Lower leg skin (tissue), 4 donors: Measurements from ENCODE around the gene CHD6. TPM values are rescaled to one million over a fixed set of nuclear protein-coding genes. Genes with fewer than 3 reads are reported as not detected.

Experiments used
- DNase-seq, 2 donors: peaks; one replicate each; pipeline ENCODE4 v3.0.0-alpha.2; 2019; ENCODE audit warnings: low spot score in 2 of 2
- H3K4me3 ChIP-seq: fragments of 200-600 bp; sonication (generic); 2 replicates; pipeline ENCODE4 v1.5.1; 2017; ENCODE audit warnings: mild to moderate bottlenecking, low read depth; ENCODE audit not compliant: poor library complexity, severe bottlenecking
- CTCF ChIP-seq, 3 donors: fragments of 450-650 bp; IDR thresholded peaks; one replicate each; pipeline ENCODE4 v1.5.1; 2016; ENCODE audit warnings: antibody characterized with exemption in 3 of 3, mild to moderate bottlenecking in 3 of 3, moderate library complexity in 2 of 3
- POLR2A ChIP-seq, 2 donors: fragments of 450-650 bp; IDR thresholded peaks; one replicate each; pipeline ENCODE4 v1.6.1; 2016 to 2017; ENCODE audit warnings: antibody characterized with exemption in 2 of 2, mild to moderate bottlenecking in 1 of 2, moderate library complexity in 1 of 2
- WGBS, 2 donors: methylation state at CpG; one replicate each; pipeline ENCODE4 v1.1.5; 2018; 5-methylcytosine and 5-hydroxymethylcytosine counted together
- intact Hi-C: fragments of 100-400 bp; cut with DNase I; formaldehyde crosslinking; loops from one replicate; pipeline ENCODE4 v1.15.0; 2023; ENCODE audit warnings: low total_unique reads
- total RNA-seq, 4 donors: library from RNA; depleted of rRNA; stranded (reverse); fragments of >200 nt; gene quantifications; one replicate each; pipeline ENCODE4 v1.1.0, GENCODE V29; 2016

Gene CHD6
- total RNA-seq, 4 donors from 2014 or later: 29.7 to 40.1 (median 37.7) TPM

DNA sequence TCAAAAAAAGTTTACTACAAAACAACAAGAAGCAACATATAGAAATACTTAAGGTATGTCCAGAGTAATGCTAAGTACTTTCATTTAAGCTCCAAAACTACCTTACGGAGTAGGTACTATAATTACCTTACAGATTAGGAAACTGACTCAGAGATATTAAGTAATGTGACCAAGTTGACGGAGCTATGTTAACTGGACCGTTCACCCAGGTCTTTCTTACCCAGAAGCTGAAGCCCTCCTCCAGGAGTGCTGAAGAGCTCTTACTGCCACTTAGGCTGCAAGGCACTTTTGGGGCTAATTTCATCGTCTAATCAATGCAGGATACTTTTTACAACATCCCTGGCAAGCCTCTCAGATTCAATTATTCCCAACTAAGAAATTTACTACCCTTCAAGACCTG lies 123.7 kb downstream of the CHD6 start:
- intact Hi-C loops: no loop called here
- H3K4me3 ChIP-seq: no peak overlapping the region
- no peak for DNase-seq
- no peak for TF ChIP-seq CTCF (IDR thresholded peaks at IDR 0.05)
- no peak for TF ChIP-seq POLR2A (IDR thresholded peaks at IDR 0.05)
- WGBS, 2 donors: 90% methylated on average over 4 of the region's 4 CpGs

- TF ChIP-seq CTCF (IDR thresholded peaks at IDR 0.05): no peak
- no peak for TF ChIP-seq POLR2A (IDR thresholded peaks at IDR 0.05)
- intact Hi-C loops: no loop called here
- H3K4me3 ChIP-seq: no peak overlapping the region
- WGBS, 2 donors: 89 to 100% methylated on average over 1 of the region's 1 CpG
- no peak for DNase-seq
Observed at GRCh38 chr20:41483553-41483930, 134.6 kb downstream of the CHD6 start.

DNA sequence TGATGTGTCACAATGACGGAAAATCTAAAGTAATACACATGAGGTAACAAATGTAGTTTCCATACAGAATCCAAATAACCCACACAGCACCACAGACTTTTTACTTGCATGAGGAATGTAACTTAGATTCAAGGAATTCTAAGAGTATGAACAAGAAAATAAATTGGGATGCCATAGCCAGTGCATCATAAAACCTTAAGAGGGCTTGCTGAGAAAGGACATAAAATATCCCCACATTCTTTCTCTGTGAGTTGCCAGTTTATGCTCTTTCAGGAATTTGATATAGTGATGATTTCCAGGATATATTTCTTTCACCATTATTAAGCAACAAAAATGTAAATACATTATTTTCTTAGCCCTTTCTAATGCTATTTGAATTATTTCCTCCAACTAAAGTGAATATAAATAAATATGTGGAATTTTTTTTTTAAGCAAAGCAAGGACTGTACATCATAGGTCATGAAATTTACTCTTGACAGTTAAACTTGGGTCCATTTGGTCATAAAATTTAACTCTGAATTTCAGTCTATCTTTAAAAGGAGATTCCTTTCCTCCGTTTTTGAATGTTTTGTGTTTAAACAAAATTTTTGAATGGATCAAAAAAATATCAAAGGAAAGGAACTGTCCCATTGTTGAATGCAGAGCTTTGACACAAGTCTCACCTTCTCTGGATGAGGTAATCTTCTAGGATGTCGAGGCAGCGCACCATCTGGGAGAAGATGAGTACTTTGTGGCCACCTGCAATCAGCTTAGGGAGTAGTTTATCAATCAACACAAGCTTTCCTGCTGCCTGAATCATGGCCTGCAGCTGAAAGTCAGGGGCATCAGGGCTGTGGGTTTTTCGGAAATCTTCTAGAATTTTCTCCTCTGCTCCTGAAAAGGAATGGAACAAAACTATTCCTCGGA lies 135.3 kb downstream of the CHD6 start:
- DNase-seq: no peak
- H3K4me3 ChIP-seq: no peak overlapping the region
- intact Hi-C loops: no loop called here
- TF ChIP-seq POLR2A (IDR thresholded peaks at IDR 0.05) (no peak), CTCF (IDR thresholded peaks at IDR 0.05) (no peak)
- 84 to 85% methylated on average over 6 of the region's 6 CpGs for WGBS, 2 donors

GRCh38 chr20:41480054-41480770 lies 138.0 kb downstream of the CHD6 start:
- TF ChIP-seq POLR2A (IDR thresholded peaks at IDR 0.05) (no peak), CTCF (IDR thresholded peaks at IDR 0.05) (no peak)
- intact Hi-C loops: no loop called here
- no peak overlapping the region for H3K4me3 ChIP-seq
- no peak for DNase-seq
- WGBS, 2 donors: 79 to 86% methylated on average over 2 of the region's 2 CpGs

- 89 to 90% methylated on average over 1 of the region's 1 CpG for WGBS, 2 donors
- H3K4me3 ChIP-seq: no peak overlapping the region
- no peak for TF ChIP-seq POLR2A (IDR thresholded peaks at IDR 0.05)
- TF ChIP-seq CTCF (IDR thresholded peaks at IDR 0.05): no peak
- no peak for DNase-seq
- intact Hi-C loops: no loop called here
Observed at GRCh38 chr20:41479113-41479512, 139.1 kb downstream of the CHD6 start.
